HG02970 (cell line): ENCODE results near the gene NCBP2.
A peak's percentile ranks its signal among the peaks of the same experiment; 100 is the strongest.

ENCODE experiments used
- ATAC-seq: cut with Tn5 transposase; IDR thresholded peaks from one replicate; pipeline ENCODE4 v1.9.1; 2021; ENCODE audit warnings: mild to moderate bottlenecking, moderate library complexity, moderate number of reproducible peaks; ENCODE audit not compliant: unreplicated experiment, low FRiP score

NCBP2 gene

GRCh38 chr3:196942915-196943277 lies 568 bp upstream of the NCBP2 start:
- ATAC-seq, result peak; percentile 12

- peak; percentile 11 for ATAC-seq
Observed at GRCh38 chr3:196941729-196942225, 551 bp downstream of the NCBP2 start.

- ATAC-seq, result no peak
Observed at GRCh38 chr3:196938576-196938975, 3.8 kb downstream of the NCBP2 start.

GRCh38 chr3:196938124-196938523 lies 4.2 kb downstream of the NCBP2 start:
- no peak for ATAC-seq

- no peak for ATAC-seq
Observed at GRCh38 chr3:196936288-196936687, 6.0 kb downstream of the NCBP2 start.

GRCh38 chr3:196932600-196932999 lies 9.7 kb downstream of the NCBP2 start:
- ATAC-seq, result no peak

GRCh38 chr3:196931828-196932587 lies 10.3 kb downstream of the NCBP2 start:
- ATAC-seq, result no peak

- ATAC-seq, result no peak
Observed at GRCh38 chr3:196931157-196931556, 11.2 kb downstream of the NCBP2 start.

GRCh38 chr3:196927571-196928453 lies 14.5 kb downstream of the NCBP2 start:
- ATAC-seq, result no peak

- ATAC-seq, result no peak
Observed at GRCh38 chr3:196920733-196921132, 21.6 kb downstream of the NCBP2 start.

- no peak for ATAC-seq
Observed at GRCh38 chr3:196918968-196919367, 23.4 kb downstream of the NCBP2 start.

GRCh38 chr3:196916995-196917394 lies 25.3 kb downstream of the NCBP2 start:
- ATAC-seq, result no peak

- no peak for ATAC-seq
Observed at GRCh38 chr3:196916221-196916620, 26.1 kb downstream of the NCBP2 start.

GRCh38 chr3:196915375-196915774 lies 27.0 kb downstream of the NCBP2 start:
- no peak for ATAC-seq

- ATAC-seq, result no peak
Observed at GRCh38 chr3:196914866-196915265, 27.5 kb downstream of the NCBP2 start.

- ATAC-seq, result no peak
Observed at GRCh38 chr3:196903740-196904139, 38.6 kb downstream of the NCBP2 start.

- ATAC-seq, result no peak
Observed at GRCh38 chr3:196902296-196902695, 40.0 kb downstream of the NCBP2 start.

- ATAC-seq, result no peak
Observed at GRCh38 chr3:196901768-196902167, 40.6 kb downstream of the NCBP2 start.

GRCh38 chr3:196896229-196896628 lies 46.1 kb downstream of the NCBP2 start:
- no peak for ATAC-seq

- ATAC-seq, result no peak
Observed at GRCh38 chr3:196894557-196895295, 47.6 kb downstream of the NCBP2 start.
